ENCODE results near the gene SSH3. TPM values are rescaled to one million over a fixed set of nuclear protein-coding genes. Genes with fewer than 3 reads are reported as not detected.

SSH3 gene
- total and polyA plus RNA-seq, 2 experiments from 2014 or later, result 26.7 to 39.9 TPM

GRCh38 chr11:67276781-67277230, 26.5 kb upstream of the SSH3 start:
- H3K36me3 ChIP-seq, result peaks cover 12% of the 10 kb centered on the region
- peak; percentile 23 to 52 for DNase-seq (ENCODE audit: low read depth in 1 of 2, low spot score in 1 of 2)
- peaks cover 20% of the 10 kb centered on the region for H3K4me1 ChIP-seq (ENCODE audit: low read depth)
- TF ChIP-seq, protein P1, sequence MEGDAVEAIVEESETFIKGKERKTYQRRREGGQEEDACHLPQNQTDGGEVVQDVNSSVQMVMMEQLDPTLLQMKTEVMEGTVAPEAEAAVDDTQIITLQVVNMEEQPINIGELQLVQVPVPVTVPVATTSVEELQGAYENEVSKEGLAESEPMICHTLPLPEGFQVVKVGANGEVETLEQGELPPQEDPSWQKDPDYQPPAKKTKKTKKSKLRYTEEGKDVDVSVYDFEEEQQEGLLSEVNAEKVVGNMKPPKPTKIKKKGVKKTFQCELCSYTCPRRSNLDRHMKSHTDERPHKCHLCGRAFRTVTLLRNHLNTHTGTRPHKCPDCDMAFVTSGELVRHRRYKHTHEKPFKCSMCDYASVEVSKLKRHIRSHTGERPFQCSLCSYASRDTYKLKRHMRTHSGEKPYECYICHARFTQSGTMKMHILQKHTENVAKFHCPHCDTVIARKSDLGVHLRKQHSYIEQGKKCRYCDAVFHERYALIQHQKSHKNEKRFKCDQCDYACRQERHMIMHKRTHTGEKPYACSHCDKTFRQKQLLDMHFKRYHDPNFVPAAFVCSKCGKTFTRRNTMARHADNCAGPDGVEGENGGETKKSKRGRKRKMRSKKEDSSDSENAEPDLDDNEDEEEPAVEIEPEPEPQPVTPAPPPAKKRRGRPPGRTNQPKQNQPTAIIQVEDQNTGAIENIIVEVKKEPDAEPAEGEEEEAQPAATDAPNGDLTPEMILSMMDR (IDR thresholded peaks at IDR 0.05; ENCODE audit: low read depth, low read length), result peak; percentile 18
- H3K27me3 ChIP-seq, result no peaks in the 10 kb centered on the region
- H3K9me3 ChIP-seq (ENCODE audit: low read depth), result no peaks in the 10 kb centered on the region
- no peak overlapping the region for H3K4me3 ChIP-seq
- peak overlapping the region; percentile 85 for H3K27ac ChIP-seq

DNA sequence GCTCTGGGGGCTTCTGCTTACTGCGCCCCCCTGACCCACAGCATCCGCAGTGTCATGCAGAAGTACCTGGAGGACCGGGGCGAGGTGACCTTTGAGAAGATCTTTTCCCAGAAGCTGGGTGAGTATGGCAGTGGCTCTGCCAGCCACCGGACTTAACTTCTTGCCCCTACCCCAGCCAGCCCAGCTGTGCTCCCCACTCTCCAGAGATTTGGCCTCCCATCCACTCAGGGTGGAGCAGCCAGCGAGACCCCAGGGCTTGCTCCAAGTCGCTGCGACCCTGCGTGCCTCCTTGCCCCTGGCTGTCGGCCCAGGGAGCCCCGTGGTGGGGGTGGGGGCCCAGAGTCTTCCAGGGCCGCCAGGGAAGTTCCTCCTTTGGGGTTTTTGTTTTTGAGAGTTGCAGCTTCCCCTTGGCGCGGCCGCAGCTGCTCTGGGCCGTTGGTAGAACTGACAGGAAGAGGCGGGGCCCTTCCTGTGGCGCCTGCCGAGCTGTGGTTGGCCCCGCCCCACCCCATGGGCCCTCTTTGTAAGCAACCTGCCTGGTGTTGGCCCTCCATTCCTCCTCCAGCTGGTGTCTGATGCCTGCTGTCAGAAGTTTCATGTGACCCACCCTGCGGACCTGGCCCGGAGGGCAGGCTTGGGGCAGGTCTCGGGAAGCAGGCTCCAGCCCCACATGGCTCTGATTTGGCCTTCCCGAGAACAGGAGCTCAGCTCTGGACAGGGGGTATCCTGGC, 25.9 kb upstream of the SSH3 start:
- Histone ChIP-seq H3K36me3 (peaks cover 16% of the 10 kb centered on the region), H3K27me3 (no peaks in the 10 kb centered on the region), H3K4me3 (peak overlapping the region; percentile 11), H3K9me3 (ENCODE audit: low read depth) (no peaks in the 10 kb centered on the region), H3K4me1 (ENCODE audit: low read depth) (peaks cover 20% of the 10 kb centered on the region), H3K27ac (peak overlapping the region; percentile 85)
- TF ChIP-seq, protein P1 (IDR thresholded peaks at IDR 0.05; ENCODE audit: low read depth, low read length), result no peak
- DNase-seq (ENCODE audit: low read depth in 1 of 2, low spot score in 1 of 2), result peak; percentile 64 to 89

DNA sequence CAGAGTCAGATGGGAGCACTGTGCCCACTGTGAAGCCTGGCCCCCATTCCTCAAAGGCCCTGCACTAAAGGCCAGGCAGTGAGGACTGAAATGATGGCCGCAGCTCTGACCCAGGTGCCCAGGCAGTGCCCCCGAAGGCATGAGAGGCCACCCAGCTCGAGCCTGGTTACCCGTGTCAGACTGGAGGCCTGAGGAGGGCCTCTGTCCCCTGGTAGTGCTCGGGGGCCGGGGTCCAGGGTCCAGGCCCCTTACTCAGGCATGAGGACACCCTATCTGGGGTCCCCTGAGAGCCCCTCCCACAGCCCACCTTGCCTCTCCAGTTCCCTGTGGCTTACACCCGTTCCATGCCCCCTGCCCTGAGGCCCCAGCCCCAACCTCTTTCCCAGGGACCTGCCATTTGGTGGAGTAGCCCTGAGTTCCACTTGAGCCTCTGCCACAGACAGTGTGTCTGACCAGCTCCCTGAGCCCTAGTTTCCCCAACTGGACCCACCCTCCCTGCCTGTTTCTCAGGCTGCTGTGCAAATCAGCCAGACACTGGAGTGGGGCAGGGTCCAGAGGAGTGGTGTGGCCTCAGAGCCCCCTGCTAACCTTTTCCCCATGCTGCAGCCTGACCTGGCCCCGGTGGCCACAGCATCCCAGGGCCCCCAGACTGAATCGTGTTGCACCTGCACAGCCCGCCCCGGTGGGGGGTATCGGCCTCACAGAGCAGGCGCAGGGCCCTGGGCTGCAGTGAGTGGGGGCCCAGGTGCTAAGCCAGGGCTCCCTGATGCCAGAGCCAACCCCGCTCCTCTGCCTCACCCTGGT, 25.0 kb upstream of the SSH3 start:
- H3K9me3 ChIP-seq (ENCODE audit: low read depth), result no peaks in the 10 kb centered on the region
- peaks cover 20% of the 10 kb centered on the region for H3K4me1 ChIP-seq (ENCODE audit: low read depth)
- no peak for DNase-seq (ENCODE audit: low read depth in 1 of 2, low spot score in 1 of 2)
- H3K36me3 ChIP-seq, result peaks cover 23% of the 10 kb centered on the region
- H3K4me3 ChIP-seq, result no peak overlapping the region
- peak overlapping the region; percentile 85 for H3K27ac ChIP-seq
- H3K27me3 ChIP-seq, result no peaks in the 10 kb centered on the region
- TF ChIP-seq, protein P1 (IDR thresholded peaks at IDR 0.05; ENCODE audit: low read depth, low read length), result no peak

DNA sequence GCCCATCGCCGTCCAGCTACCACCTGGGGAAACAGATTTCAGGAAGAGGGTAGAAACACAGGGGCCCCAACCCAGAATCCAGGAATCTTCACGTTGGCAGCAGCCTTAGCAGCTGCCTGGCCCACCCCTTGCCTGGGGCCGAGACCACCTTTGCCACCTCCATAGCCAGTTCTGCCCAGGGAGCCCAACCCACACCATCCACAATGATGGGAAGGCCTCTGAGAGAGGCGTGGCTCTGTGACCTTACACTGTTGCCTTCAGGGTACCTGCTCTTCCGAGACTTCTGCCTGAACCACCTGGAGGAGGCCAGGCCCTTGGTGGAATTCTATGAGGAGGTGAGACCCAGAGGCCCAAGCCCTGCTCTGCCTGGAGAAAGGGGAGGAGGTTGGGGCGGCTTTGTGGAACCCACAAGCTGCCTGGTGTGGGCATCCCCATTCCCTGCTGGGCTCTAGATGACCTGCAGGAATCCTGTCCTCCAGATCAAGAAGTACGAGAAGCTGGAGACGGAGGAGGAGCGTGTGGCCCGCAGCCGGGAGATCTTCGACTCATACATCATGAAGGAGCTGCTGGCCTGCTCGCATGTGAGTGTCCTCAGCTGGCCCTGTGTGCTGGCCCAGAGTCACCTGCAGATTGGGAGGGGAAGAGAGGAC, 24.3 kb upstream of the SSH3 start:
- Histone ChIP-seq H3K9me3 (ENCODE audit: low read depth) (no peaks in the 10 kb centered on the region), H3K4me3 (no peak overlapping the region), H3K36me3 (peaks cover 30% of the 10 kb centered on the region), H3K27me3 (no peaks in the 10 kb centered on the region), H3K4me1 (ENCODE audit: low read depth) (peaks cover 20% of the 10 kb centered on the region), H3K27ac (no peak overlapping the region)
- no peak for DNase-seq (ENCODE audit: low read depth in 1 of 2, low spot score in 1 of 2)
- TF ChIP-seq, protein P1 (IDR thresholded peaks at IDR 0.05; ENCODE audit: low read depth, low read length), result no peak

DNA sequence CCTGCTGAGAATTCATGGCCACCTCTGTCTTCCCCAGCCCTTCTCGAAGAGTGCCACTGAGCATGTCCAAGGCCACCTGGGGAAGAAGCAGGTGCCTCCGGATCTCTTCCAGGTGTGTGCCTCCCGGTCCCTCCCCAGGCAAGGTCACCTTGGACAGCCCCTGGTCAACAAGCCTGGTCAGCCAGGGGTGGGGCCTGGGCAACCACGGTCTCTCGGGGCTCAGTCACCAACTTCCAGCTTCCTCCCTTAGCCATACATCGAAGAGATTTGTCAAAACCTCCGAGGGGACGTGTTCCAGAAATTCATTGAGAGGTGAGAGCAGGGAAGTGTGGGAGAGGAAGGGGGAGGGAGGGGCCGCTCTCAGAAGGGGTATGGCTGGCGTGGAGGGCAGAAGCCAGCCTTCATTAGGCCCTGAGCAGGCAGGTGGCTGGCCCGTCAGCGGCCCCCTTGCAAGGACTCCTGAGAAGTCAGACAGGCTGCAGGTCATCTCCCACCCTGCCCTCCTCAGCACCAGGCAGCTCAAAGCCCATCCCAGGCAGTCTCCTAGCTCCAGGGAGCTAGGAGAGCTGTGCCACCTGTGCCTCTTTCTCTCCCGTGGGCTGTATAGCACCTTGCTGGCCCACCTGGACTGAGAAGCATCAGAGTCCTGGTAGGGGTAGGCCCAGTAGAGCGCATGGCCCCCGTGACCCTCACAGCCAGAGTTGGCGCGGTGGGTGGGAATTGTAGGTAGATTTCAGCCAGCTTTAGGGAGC, 23.6 kb upstream of the SSH3 start:
- no peak for DNase-seq (ENCODE audit: low read depth in 1 of 2, low spot score in 1 of 2)
- Histone ChIP-seq H3K27me3 (no peaks in the 10 kb centered on the region), H3K4me1 (ENCODE audit: low read depth) (peaks cover 17% of the 10 kb centered on the region), H3K27ac (no peak overlapping the region), H3K4me3 (no peak overlapping the region), H3K9me3 (ENCODE audit: low read depth) (no peaks in the 10 kb centered on the region), H3K36me3 (peaks cover 34% of the 10 kb centered on the region)
- TF ChIP-seq, protein P1 (IDR thresholded peaks at IDR 0.05; ENCODE audit: low read depth, low read length), result no peak
